ENCODE measurements around the gene CHSY1.

GRCh38 chr15:101150723-101151040 is 101.2 kb downstream of the CHSY1 start:
- TF ChIP-seq GABPB1 (CRISPR knock-in tag; IDR thresholded peaks at IDR 0.05) (no peak), ETV6 (CRISPR knock-in tag; IDR thresholded peaks at IDR 0.05) (no peak), TP53 (CRISPR knock-in tag; IDR thresholded peaks at IDR 0.05) (no peak), ATF1 (CRISPR knock-in tag; IDR thresholded peaks at IDR 0.05) (no peak), CTCF (IDR thresholded peaks at IDR 0.05) (no peak), PREB (CRISPR knock-in tag; IDR thresholded peaks at IDR 0.05; ENCODE audit: borderline replicate concordance) (no peak), E2F1 (CRISPR knock-in tag; IDR thresholded peaks at IDR 0.05) (no peak), NR3C1 (CRISPR knock-in tag; conservative IDR thresholded peaks at IDR 0.05; ENCODE audit: low read depth) (no peak)

Measured in WTC11 (cell line).